ENCODE results near the gene FAM111B.
"Not testable (repeated sequence)": the region's sequence is repeated elsewhere in the genome, so short reads cannot be mapped to it uniquely, and the experiment has no call there.

GRCh38 chr11:59107721-59108120, 684 bp downstream of the FAM111B start:
- not testable (repeated sequence) for TF ChIP-seq CTCF, POLR2A (IDR thresholded peaks at IDR 0.05)

All from Peyer's patch (tissue), 4 donors.